ENCODE results near the gene TRAM2. TPM values are rescaled to one million over a fixed set of nuclear protein-coding genes. Genes with fewer than 3 reads are reported as not detected.

TRAM2 gene
- total and polyA plus RNA-seq, 9 of the 15 experiments (the other 6 are each of a cell fraction or from before 2014, with no cell fraction given): 2.6 to 13.3 (median 8.9) TPM

DNA sequence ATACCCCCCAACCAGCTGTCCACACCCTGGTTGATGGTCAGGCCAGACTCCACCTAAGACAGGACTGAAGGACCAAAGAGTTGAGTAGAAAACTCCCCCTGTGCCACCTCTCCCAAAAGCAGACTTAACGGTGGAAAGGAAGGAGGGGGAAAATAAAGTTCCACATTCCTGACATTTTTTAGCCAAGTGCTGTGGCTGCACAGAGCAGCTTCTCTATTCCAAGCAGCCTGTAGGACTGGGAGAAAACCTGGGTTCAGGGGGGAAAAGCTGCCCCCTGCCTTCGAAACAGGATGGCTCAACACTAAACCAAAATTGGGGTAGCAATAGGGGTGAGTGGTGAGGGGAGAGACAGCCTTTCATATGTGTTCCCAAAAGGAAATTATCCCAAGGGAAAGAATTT, 3.6 kb downstream of the TRAM2 start:
- ATAC-seq (no peak), FAIRE-seq (no peak), DNase-seq (ENCODE audit: extremely low read depth in 1 of 4, low spot score in 3 of 4) (no peak)
- Histone ChIP-seq H3K27ac (ENCODE audit: extremely low read depth, low read depth, low read length) (no peak overlapping the region), H3K36me3 (ENCODE audit: control insufficient read depth, insufficient read depth, low read length) (no peaks in the 10 kb centered on the region), H2AFZ (ENCODE audit: low read depth, low read length) (no peak overlapping the region), H3K4me2 (ENCODE audit: insufficient read depth, low read length) (no peak overlapping the region), H3K9me3 (replicated peaks; ENCODE audit: control insufficient read depth, insufficient read depth, low read depth, low read length) (no peaks in the 10 kb centered on the region), H3K79me2 (ENCODE audit: control insufficient read depth, insufficient read depth, low read length) (peaks cover 47% of the 10 kb centered on the region; the same call in 2 of the 3 replicates), H3K4me3 (no peak overlapping the region), H3K4me1 (replicated peaks in 1 of 2; ENCODE audit: control insufficient read depth in 2 of 2, insufficient read depth in 2 of 2, low read length in 2 of 2) (peaks cover 22 to 30% of the 10 kb centered on the region in 2 experiments; a peak in 4 of 5 replicates), H3K27me3 (ENCODE audit: control insufficient read depth in 2 of 2, insufficient read depth in 2 of 2, low read length in 2 of 2) (no peaks in the 10 kb centered on the region), H3K9me1 (ENCODE audit: control insufficient read depth, insufficient read depth, low read length) (no peaks in the 10 kb centered on the region), H4K20me1 (replicated peaks; ENCODE audit: control insufficient read depth, insufficient read depth, low read length) (peaks cover 10% of the 10 kb centered on the region), H3K9ac (ENCODE audit: insufficient read depth in 1 of 2, low read depth in 2 of 2, low read length in 2 of 2) (peak overlapping the region in 1 of 2 experiments; percentile 26; a peak in 1 of 4 replicates)
- 42% methylated on average over 2 of the region's 2 CpGs for whole genome bisulfite sequencing (ENCODE audit: insufficient coverage, low coverage, missing lambda C conversion rate)
- intact Hi-C loops (cut with micrococcal nuclease): no loop called here
- in situ Hi-C loops (cut with MboI): no loop called here
- POLR2A ChIA-PET: interaction anchor here (2.9 kb wide), 1 partner anchor 10 kb away, joined by 10 read pairs; no protein-coding TSS in a partner anchor
- no TSS peak for BruUV-seq (replicated peaks)
- CTCF ChIA-PET (ENCODE audit: low intra/inter-chr PET ratio): no interaction called here
- no peak for TF ChIP-seq RBBP5 (IDR thresholded peaks at IDR 0.05; ENCODE audit: borderline replicate concordance, insufficient read depth, low read length, poor library complexity, severe bottlenecking)
- TF ChIP-seq, protein P1, sequence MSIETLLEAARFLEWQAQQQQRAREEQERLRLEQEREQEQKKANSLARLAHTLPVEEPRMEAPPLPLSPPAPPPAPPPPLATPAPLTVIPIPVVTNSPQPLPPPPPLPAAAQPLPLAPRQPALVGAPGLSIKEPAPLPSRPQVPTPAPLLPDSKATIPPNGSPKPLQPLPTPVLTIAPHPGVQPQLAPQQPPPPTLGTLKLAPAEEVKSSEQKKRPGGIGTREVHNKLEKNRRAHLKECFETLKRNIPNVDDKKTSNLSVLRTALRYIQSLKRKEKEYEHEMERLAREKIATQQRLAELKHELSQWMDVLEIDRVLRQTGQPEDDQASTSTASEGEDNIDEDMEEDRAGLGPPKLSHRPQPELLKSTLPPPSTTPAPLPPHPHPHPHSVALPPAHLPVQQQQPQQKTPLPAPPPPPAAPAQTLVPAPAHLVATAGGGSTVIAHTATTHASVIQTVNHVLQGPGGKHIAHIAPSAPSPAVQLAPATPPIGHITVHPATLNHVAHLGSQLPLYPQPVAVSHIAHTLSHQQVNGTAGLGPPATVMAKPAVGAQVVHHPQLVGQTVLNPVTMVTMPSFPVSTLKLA (conservative IDR thresholded peaks at IDR 0.05): no peak
- TF ChIP-seq, protein P2, sequence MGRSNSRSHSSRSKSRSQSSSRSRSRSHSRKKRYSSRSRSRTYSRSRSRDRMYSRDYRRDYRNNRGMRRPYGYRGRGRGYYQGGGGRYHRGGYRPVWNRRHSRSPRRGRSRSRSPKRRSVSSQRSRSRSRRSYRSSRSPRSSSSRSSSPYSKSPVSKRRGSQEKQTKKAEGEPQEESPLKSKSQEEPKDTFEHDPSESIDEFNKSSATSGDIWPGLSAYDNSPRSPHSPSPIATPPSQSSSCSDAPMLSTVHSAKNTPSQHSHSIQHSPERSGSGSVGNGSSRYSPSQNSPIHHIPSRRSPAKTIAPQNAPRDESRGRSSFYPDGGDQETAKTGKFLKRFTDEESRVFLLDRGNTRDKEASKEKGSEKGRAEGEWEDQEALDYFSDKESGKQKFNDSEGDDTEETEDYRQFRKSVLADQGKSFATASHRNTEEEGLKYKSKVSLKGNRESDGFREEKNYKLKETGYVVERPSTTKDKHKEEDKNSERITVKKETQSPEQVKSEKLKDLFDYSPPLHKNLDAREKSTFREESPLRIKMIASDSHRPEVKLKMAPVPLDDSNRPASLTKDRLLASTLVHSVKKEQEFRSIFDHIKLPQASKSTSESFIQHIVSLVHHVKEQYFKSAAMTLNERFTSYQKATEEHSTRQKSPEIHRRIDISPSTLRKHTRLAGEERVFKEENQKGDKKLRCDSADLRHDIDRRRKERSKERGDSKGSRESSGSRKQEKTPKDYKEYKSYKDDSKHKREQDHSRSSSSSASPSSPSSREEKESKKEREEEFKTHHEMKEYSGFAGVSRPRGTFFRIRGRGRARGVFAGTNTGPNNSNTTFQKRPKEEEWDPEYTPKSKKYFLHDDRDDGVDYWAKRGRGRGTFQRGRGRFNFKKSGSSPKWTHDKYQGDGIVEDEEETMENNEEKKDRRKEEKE (IDR thresholded peaks at IDR 0.05; ENCODE audit: borderline replicate concordance in 1 of 2, control insufficient read depth in 1 of 2, low read depth in 2 of 2, low read length in 1 of 2): no peak
- TF ChIP-seq, protein P3, sequence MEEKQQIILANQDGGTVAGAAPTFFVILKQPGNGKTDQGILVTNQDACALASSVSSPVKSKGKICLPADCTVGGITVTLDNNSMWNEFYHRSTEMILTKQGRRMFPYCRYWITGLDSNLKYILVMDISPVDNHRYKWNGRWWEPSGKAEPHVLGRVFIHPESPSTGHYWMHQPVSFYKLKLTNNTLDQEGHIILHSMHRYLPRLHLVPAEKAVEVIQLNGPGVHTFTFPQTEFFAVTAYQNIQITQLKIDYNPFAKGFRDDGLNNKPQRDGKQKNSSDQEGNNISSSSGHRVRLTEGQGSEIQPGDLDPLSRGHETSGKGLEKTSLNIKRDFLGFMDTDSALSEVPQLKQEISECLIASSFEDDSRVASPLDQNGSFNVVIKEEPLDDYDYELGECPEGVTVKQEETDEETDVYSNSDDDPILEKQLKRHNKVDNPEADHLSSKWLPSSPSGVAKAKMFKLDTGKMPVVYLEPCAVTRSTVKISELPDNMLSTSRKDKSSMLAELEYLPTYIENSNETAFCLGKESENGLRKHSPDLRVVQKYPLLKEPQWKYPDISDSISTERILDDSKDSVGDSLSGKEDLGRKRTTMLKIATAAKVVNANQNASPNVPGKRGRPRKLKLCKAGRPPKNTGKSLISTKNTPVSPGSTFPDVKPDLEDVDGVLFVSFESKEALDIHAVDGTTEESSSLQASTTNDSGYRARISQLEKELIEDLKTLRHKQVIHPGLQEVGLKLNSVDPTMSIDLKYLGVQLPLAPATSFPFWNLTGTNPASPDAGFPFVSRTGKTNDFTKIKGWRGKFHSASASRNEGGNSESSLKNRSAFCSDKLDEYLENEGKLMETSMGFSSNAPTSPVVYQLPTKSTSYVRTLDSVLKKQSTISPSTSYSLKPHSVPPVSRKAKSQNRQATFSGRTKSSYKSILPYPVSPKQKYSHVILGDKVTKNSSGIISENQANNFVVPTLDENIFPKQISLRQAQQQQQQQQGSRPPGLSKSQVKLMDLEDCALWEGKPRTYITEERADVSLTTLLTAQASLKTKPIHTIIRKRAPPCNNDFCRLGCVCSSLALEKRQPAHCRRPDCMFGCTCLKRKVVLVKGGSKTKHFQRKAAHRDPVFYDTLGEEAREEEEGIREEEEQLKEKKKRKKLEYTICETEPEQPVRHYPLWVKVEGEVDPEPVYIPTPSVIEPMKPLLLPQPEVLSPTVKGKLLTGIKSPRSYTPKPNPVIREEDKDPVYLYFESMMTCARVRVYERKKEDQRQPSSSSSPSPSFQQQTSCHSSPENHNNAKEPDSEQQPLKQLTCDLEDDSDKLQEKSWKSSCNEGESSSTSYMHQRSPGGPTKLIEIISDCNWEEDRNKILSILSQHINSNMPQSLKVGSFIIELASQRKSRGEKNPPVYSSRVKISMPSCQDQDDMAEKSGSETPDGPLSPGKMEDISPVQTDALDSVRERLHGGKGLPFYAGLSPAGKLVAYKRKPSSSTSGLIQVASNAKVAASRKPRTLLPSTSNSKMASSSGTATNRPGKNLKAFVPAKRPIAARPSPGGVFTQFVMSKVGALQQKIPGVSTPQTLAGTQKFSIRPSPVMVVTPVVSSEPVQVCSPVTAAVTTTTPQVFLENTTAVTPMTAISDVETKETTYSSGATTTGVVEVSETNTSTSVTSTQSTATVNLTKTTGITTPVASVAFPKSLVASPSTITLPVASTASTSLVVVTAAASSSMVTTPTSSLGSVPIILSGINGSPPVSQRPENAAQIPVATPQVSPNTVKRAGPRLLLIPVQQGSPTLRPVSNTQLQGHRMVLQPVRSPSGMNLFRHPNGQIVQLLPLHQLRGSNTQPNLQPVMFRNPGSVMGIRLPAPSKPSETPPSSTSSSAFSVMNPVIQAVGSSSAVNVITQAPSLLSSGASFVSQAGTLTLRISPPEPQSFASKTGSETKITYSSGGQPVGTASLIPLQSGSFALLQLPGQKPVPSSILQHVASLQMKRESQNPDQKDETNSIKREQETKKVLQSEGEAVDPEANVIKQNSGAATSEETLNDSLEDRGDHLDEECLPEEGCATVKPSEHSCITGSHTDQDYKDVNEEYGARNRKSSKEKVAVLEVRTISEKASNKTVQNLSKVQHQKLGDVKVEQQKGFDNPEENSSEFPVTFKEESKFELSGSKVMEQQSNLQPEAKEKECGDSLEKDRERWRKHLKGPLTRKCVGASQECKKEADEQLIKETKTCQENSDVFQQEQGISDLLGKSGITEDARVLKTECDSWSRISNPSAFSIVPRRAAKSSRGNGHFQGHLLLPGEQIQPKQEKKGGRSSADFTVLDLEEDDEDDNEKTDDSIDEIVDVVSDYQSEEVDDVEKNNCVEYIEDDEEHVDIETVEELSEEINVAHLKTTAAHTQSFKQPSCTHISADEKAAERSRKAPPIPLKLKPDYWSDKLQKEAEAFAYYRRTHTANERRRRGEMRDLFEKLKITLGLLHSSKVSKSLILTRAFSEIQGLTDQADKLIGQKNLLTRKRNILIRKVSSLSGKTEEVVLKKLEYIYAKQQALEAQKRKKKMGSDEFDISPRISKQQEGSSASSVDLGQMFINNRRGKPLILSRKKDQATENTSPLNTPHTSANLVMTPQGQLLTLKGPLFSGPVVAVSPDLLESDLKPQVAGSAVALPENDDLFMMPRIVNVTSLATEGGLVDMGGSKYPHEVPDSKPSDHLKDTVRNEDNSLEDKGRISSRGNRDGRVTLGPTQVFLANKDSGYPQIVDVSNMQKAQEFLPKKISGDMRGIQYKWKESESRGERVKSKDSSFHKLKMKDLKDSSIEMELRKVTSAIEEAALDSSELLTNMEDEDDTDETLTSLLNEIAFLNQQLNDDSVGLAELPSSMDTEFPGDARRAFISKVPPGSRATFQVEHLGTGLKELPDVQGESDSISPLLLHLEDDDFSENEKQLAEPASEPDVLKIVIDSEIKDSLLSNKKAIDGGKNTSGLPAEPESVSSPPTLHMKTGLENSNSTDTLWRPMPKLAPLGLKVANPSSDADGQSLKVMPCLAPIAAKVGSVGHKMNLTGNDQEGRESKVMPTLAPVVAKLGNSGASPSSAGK (IDR thresholded peaks at IDR 0.05): no peak
